HG03342 (cell line): Measurements from ENCODE around the gene GBP3.
A peak's percentile ranks its signal among the peaks of the same experiment; 100 is the strongest.
"Not testable (repeated sequence)": the region's sequence is repeated elsewhere in the genome, so short reads cannot be mapped to it uniquely, and the experiment has no call there.

Experiments
- ATAC-seq: cut with Tn5 transposase; IDR thresholded peaks from one replicate; pipeline ENCODE4 v1.9.1; 2021; ENCODE audit warnings: mild to moderate bottlenecking, moderate library complexity; ENCODE audit not compliant: unreplicated experiment

The GBP3 gene

GRCh38 chr1:89022167-89022959, at the start of gene GBP3:
Gene GBP3, minus strand, starts transcription at chr1:89022866. Its CDS starts 2,145 bp downstream, at chr1:89020721.
- peak; percentile 84 for ATAC-seq

- ATAC-seq, result no peak
These were observed 47.8 kb upstream of the GBP3 start for GRCh38 chr1:89070509-89070908.

GRCh38 chr1:89069951-89070350, 47.3 kb upstream of the GBP3 start:
- ATAC-seq, result no peak

- no peak for ATAC-seq
These were observed 45.6 kb upstream of the GBP3 start for GRCh38 chr1:89068291-89068690.

- peak; percentile 63 for ATAC-seq
These were observed 42.6 kb upstream of the GBP3 start, which contains the start of gene GBP1 for GRCh38 chr1:89065079-89065868. Gene GBP1, minus strand, starts transcription at chr1:89065208. Its CDS starts 1,974 bp downstream, at chr1:89063234.

- peak; percentile 38 for ATAC-seq
These were observed 42.0 kb upstream of the GBP3 start for GRCh38 chr1:89064632-89065031.

- no peak for ATAC-seq
These were observed 40.4 kb upstream of the GBP3 start for GRCh38 chr1:89063094-89063493.

- no peak for ATAC-seq
These were observed 37.4 kb upstream of the GBP3 start for GRCh38 chr1:89060091-89060490.

GRCh38 chr1:89051955-89052312, 29.3 kb upstream of the GBP3 start:
- ATAC-seq, result no peak

- no peak for ATAC-seq
These were observed 28.8 kb upstream of the GBP3 start for GRCh38 chr1:89051300-89051954.

- no peak for ATAC-seq
These were observed 28.0 kb upstream of the GBP3 start for GRCh38 chr1:89050649-89051033.

GRCh38 chr1:89049901-89050648, 27.4 kb upstream of the GBP3 start:
- ATAC-seq, result not testable (repeated sequence)

GRCh38 chr1:89049187-89049586, 26.5 kb upstream of the GBP3 start:
- ATAC-seq, result not testable (repeated sequence)

GRCh38 chr1:89047734-89048133, 25.1 kb upstream of the GBP3 start:
- no peak for ATAC-seq

GRCh38 chr1:89046318-89047183, 23.9 kb upstream of the GBP3 start:
- not testable (repeated sequence) for ATAC-seq

GRCh38 chr1:89044970-89045721, 22.5 kb upstream of the GBP3 start:
- ATAC-seq, result no peak

- ATAC-seq, result no peak
These were observed 21.3 kb upstream of the GBP3 start for GRCh38 chr1:89043940-89044339.

- ATAC-seq, result no peak
These were observed 19.8 kb upstream of the GBP3 start for GRCh38 chr1:89042491-89042890.

- ATAC-seq, result no peak
These were observed 19.1 kb upstream of the GBP3 start for GRCh38 chr1:89041721-89042120.
